Measurements from ENCODE around the gene LHFPL3.

The LHFPL3 gene

DNA sequence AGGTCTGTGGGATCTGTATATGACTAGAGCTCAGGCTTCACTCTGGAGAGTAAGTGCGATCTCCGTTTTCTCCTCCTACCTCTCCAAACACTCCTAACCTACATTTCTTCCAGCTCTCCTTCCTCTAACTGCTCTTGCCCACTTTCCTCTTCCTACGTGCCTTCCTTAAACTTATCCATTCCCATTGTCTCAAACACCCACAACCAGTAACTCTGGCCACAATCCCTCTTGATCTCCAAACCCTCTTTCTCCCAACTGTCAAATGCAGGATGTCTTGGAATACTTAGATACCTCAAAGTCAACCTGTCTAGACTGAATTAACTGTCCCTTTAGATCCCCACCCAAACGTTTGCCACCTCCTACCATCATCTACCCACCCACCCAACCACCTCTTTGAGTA, 471.9 kb downstream of the LHFPL3 start:
- no peak for DNase-seq (ENCODE audit: low spot score)

DNA sequence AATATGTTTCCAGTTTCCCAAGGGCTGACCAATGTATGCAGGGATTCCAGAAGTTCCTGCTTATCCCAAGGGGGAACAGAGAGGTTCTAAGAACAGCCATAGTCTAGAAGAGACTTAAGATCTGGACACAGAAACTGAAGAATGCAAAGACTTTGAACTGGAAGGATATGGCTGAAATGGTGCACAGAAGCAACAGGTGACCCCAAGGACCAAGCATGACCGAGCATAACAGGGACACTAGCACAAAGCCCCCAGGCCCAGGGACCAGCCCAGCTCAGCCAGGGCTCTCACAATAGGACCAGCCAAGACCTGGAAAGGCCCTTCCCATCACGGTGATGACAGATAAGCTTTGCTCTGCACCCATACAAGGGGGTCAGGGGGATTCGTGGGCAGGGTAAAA, 472.6 kb downstream of the LHFPL3 start:
- DNase-seq (ENCODE audit: low spot score) = no peak

DNA sequence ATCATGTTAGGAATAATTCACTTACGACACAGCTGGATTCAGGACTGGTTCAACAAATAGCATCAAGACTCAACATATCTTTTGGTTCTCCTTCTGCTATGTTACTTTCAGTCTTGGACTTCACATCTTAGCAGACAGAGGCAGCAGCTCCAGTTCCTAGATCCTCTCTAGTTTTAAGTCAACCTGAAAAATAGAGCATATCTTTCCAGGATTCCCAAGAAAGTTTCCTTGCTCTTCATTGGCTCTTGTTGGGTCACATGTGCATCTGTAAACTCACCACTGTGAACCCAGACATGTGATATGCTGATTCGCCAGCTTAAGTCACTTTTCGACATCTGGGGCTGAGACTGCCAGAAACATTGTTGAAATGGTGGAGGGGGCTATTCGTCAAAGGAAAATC, 475.5 kb downstream of the LHFPL3 start:
- no peak for DNase-seq (ENCODE audit: low spot score)

DNA sequence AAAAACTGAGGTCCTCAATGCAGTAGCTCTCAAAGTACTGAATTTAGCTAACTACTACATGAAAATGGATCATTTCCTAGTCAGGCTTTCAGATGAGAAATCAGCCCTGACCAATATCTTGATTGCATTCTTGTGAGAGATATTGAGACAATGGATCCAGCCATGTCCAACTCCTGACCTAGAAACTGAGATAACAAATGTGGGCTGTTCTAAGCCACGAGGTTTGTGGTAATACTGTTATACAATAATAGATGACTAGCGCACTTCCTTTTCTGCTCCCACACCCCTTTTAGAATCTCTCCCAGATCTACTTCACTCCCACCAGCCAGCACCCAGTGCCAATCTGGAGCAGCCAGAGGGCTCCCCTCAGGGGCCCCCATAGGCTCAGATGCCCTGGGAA, 476.3 kb downstream of the LHFPL3 start:
- DNase-seq (ENCODE audit: low spot score) = no peak

DNA sequence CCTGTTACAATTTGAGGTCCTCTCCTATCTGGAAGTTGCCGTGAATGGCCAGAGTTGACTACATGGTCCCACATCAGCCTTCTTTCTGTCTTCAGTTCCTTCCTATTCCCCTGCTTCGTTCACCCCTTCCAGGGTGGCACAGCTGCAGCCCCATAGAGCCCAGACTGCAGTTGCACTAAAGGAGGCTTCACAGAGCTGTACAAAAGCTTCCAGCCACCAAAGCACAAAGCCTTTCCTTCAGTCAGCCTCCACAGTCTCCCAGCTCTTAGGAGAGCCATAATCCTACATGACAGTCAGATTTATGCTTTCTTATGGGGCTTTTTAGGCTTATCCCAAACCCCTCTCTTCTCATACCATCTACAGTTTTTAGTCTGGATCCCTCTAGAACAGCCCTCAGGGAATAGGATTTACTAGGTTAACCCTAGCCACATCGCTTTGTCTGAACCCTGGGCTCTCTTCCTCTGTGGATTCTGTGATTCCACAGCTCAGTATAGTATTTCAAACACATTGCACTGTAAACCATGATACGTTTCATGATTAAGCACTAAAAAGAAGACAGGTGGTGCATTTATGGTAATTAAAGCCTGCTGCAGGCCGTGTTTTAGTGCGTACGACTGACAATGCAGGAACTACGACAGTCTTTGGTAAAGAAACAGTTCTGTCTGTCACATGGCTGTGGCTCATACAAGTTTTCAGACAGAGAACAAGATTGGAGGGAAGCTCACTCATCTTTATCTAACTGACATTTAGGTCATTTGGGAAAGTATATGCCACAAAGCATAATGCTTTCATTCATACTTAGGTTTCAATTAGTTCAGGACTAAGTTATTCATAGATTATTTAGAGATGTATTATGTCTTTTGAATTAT, 477.3 kb downstream of the LHFPL3 start:
- no peak for DNase-seq (ENCODE audit: low spot score)

DNA sequence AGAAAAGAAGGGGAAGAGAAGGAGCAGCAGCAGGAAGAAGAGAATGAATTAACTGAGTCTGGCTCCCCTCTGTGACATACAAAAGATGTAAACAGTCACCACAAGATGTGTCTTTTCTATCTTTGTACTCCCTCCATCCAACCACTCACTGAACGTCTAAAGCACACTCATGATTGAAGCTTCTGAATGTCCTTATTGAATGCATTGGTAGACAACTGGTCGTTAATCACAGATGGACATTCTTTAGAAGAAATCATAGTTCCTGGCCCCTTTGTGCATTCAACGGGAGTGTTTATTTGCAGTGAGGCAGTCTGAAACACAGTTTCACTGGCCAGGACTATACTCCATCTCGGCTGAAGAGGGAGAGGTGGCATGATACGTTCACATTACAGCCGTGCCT, 479.3 kb downstream of the LHFPL3 start:
- no peak for DNase-seq (ENCODE audit: low spot score)

DNA sequence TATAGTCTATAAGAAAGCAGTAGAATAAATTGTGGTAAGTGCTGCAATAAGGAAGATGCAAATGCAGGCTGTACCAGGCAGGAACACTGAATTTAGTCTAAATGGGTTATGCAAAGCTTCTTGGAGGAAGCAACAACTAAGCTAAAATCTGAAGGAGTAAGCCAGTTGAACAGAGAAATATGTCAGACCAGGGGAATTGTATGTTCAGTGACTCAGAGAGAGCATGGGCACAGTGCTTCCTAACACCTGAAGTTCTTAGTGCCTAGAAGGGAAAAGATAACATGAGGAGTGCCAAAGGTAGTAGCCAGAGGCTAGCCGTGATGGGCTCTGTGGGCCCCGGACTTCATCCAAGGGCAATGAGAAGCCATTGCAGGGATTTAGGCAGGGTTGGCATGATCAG, 481.5 kb downstream of the LHFPL3 start:
- no peak for DNase-seq (ENCODE audit: low spot score)

DNA sequence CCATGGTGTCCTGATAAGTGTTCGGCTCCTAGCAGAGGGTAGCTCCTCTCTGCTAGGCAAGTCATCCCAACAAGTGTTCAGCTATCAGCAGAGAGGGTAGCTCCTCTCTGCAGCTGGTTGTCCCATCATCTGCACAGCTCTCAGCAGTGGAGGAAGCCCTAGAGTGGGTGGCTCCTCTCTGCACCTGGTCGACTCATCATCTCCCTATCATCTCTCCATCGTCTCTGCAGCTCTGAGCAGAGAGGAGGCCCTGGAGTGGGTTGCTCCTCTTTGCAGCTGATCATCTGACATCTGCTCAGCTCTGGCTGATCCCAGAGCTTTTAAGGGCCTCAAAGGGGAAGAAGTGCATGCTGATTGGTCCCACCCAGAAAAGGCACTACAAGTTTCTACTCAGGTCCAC, 485.7 kb downstream of the LHFPL3 start:
- DNase-seq (ENCODE audit: low spot score) = no peak

DNA sequence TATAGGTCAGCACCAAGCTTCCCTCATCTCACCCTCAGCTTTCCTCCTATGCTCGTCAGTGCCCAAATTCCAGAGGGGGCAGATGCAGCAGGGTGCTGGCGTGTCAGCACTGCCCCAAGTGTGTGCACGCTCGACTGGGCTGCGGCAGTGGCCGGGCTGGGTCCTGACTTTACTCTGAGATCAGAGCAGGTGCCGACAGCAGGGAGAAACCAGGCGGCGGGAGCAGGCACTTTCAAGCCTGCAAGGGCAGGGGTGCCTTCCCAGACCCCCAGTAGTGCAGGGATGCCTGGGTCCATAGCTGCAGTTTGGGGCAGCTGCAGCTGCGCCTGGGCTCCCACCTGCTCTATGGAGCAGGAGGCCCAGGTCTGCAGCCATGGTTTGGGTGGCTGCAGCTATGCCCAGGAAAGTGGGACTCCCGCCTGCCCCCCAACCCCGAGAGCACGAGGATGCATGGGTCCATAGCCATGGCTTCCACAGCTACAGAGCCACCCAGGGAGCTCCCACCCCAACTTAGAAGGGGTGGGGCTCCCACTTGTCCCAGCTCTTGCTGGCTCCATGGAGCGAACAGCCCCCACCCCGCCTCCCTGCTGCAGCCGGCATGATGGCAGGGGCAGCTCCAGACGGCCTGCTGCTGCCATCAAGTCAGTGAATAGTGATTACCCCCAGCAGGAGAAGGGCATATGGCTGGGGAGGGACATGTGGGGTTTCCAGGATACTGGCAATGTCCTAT, 486.4 kb downstream of the LHFPL3 start:
- no peak for DNase-seq (ENCODE audit: low spot score)

DNA sequence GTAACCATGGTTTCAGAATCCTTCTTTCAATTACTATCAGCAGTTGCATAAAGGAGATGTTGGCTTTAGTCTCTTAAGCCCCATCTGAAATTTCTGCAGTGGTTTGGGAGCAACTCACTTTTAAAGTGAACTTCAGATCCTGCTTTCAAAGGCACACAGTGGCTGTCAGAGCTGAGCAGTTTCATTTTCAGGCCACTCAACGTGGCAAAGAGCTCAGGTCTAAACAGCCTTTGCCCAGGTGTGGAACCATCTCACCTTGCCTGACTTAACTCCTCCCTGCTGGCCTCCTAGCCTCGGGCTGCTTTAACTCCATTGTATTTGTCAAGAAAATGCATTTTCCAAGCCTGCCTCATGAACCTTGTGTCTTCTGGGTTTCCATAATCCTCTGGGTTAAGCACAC, 488.1 kb downstream of the LHFPL3 start:
- no peak for DNase-seq (ENCODE audit: low spot score)

DNA sequence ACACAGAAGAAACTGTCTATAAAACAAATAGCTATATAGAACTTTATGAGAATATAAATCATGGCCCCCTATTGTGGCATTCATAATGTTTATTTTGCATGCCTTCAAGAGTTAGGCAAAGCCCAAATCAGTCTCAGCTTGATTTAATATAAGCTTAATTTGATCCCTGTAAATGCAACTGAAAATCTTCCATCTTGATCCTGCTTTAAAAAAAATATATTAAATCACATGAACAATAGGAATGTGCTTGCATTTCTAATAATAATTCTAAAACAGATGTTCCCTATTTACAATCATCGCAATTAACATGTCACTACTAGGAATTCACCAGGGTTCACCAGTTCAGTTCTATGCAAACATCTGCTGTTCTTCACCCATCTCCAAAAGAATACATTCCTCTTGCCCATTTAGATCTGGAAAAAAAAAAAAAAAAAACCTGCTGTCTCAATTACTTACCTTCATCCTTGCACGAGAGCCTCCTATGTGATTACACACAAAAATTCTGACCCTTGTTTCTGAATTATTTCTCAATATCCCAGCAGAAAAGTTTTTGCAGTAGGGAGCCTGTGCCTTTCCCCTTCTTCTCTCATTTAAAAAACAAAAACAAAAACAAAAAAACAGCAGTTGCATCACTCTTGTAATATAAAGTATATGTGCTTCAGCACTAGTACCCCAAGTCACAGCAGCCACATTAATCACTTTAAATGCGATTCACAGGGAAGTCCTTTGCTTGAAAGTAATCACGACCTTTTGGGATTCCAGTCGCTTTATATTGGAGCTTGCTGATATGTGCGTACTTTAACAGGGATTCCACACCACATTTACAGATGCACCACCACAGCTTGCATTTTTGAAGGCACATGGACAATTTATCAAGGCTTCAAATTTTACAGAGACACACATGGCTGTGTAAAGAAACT, 490.8 kb downstream of the LHFPL3 start:
- DNase-seq (ENCODE audit: low spot score) = no peak

DNA sequence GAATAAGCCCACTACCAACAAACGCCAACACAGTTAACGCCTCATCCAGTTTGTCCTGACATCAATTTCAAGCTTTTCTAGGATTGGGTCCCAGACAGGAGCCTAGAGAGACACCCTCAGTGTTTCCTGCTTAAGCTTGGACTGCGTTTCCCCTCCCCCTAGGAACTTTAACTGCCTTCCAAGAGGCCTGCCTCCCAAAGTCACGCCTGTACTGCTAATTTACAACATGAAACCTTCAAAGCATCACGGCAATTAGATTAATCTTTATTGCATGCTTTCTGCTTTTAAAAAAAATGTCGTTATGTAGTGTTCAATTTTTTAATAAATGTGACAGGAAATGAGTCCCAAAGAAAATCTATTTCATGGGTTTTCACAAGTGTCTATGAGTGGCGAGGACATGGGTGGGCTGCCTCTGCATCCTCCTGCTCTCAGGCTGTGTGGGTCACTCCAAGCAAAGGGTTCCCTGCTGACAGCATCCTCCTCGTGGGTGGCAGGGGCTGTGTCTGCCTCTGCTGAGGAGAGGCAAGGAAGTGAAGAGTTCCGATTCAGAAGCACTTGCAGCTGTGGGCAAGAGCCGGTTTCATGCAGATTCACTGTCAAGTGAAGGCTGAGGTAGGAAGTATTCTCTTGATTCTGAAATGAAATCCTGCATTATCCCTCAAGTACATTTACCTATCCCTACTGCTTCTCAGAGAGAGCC, 492.6 kb downstream of the LHFPL3 start:
- no peak for DNase-seq (ENCODE audit: low spot score)

DNA sequence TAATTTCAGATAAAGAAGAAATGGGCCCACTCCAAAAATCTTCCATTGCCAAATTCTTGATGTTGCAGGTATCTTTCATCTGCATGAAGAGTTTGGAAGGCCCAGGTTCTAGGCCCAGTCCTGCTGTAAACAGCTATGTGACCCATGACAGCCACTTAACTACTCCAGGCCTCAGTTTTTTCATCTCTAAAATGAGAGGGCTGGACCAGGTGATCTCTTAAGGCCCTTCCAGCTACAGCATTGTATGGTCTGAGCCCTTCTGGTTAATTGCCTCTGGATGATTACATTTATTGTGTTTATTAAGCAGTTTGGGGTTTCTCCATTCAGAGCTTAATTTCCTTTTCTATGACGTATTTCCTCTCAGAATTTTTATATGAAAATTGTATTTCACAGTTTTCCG, 494.8 kb downstream of the LHFPL3 start:
- DNase-seq (ENCODE audit: low spot score) = no peak

DNA sequence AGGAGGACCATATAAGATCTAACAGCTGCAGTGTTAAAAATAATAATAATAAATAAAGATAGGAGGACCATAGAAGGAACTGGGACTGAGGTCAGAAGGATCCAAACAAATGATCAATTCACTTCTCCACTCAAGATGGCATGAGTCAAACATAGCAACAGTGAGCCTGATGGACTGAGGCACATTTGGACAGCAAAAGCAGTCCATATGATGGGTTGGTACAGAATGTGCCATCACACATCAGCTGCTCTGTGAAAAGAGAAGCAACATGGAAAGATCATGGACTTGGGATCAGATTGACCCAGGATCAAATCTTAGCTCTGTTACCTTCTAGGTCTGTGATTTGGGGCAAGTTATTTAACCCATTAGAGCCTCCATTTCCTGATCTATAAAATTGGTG, 496.7 kb downstream of the LHFPL3 start:
- DNase-seq (ENCODE audit: low spot score) = no peak

DNA sequence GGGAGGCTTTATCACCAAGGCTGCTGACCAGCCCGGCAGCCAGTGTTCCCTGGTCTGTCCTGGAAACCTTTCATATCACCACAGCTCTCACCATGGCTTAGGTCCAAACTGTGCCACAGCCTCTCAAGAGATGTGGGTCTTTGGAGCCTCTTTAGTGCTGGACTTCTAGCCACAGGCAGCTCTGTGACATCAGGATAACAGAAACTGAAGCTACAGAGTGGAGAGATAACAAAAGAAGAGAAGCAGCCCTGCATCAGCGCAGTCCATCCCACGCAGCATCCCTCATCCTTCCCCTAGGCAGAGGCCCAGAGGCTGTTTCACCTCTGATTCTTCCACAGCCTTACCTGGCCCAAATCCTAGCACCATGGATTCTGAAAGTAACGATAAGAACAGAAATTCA, 497.7 kb downstream of the LHFPL3 start:
- no peak for DNase-seq (ENCODE audit: low spot score)

DNA sequence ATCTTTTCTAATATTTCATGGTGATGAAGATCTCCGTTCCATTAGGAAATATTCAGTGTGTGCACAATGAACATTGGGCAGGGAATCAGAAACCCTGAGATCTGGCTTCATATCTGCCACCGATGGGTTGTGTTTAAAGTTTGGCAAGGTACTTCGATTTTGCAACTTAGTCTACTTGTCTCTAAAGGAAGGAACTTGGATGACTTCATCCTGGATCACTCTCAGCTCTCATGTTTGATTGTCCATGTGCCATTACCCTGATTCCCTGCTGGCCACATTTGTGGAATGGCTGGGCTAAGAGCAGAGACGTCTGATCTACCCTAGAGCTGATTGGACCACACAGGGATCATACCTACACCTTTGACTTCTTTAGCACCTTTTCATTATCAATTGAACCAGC, 508.6 kb downstream of the LHFPL3 start:
- no peak for DNase-seq (ENCODE audit: low spot score)

DNA sequence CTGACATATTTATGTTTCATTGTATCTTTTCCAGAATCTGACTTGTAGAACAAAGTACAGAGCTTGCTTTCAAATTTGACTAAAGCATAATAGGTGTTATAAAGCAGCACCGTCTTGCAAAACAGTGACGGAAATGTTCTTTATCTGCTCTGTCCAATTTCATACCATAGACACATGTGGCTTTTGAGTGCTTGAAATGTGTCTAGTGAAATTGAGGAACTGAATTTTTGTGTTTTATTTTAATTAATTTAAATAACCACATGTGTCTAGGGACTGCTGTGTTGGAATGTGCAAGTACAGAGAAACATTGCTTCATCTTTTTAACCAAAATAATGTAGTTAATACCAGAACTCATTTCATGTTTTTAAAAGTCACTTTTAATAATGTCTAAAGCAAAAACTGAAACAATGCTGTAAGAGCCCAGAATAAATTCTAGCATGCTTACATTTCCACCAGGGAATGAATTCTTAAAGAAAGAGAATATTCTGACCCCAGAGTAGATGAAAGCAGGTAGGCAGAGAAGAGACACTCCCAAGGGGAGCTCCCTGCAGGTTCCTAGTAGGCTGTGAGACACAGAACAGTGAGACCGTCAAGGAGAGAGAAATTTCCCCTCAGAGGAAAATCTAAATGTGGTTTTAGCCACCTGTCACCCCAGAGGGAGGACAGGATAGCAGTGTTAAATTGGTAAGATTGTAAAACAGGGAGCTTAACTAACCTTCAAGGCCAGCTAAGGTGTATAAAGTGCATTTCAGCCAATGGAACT, 510.3 kb downstream of the LHFPL3 start:
- DNase-seq (ENCODE audit: low spot score) = no peak

DNA sequence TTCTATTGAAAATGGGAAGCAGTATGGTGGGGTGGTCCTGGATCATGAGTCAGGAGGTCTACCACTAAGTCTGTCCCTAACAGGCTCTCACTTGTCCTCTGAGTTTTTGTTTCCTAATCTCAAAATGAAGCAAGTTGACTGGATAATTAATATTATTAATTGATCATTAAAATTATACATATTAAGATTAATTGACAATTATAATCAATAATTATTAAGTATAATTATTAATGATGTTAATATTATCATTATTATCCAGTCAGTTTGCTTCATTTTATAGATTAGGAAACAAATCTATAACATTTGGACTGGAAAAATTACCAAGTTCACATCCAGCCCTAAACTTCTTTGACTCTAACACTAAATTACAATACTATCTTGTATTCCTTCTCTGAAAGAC, 511.4 kb downstream of the LHFPL3 start:
- no peak for DNase-seq (ENCODE audit: low spot score)

DNA sequence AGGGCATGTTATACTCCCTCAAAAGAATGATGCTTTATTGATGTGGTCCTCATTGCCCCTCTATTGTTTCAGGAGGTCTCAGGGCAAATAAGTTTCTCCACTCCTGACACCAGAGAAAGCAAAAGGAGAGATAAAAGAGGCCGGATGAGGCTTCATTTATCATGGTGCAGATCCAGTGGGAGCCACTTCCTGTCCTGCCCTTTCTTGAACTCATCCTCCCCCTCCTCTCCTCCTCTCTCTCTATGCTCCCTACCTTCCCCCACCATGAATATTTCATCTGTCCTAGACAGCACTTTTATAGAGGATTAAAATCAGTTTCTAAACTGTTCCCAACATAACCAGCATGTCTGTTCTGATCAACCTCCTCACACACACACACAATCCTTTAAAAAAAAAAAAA, 513.4 kb downstream of the LHFPL3 start:
- no peak for DNase-seq (ENCODE audit: low spot score)

DNA sequence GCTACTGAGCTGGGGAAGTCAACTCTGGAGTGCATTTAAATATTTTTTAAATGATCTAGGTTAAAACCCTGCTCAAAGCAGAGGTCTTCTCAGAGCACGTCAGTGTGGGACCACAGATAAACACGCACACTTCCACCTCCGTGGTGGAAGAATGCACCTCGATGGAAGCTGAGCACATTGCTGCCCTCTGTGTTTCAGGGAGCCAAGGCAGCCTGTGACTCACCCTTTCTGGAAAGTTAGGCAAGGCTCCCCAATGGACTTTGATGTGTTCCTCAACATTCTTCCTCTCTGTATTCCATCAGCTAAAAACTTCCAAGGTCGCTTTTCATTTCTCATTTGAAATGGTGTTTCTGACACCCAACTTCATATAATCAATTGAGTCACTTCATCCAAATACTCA, 514.8 kb downstream of the LHFPL3 start:
- DNase-seq (ENCODE audit: low spot score) = no peak

DNA sequence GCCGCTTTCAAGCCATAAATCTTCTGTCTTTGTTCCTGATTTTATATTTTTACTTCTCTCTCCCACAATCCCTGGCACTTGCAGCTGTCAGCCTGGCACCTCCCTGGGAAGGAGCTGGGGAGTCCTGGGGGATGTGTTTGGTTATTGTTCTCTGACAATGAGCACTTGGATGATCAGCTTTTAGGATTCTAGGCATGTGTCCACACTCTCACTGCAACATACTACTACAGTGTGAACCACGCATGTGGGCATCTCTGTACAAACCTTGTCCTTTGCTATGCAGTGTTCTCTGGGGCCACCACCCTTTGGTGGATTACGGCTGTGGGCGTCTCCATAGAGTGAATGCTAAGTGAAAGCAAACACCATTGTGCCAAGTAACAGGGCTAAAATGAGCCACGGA, 517.2 kb downstream of the LHFPL3 start:
- no peak for DNase-seq (ENCODE audit: low spot score)

All from germinal center (tissue), 1 donor.